ENCODE results near the gene ZNF580. TPM values are rescaled to one million over a fixed set of nuclear protein-coding genes. Genes with fewer than 3 reads are reported as not detected.
A peak's percentile ranks its signal among the peaks of the same experiment; 100 is the strongest.

The ZNF580 gene
- total RNA-seq: 49.6 to 53.9 TPM (median 50.9 TPM) in 3 replicates

- peaks cover 47% of the 10 kb centered on the region for H3K4me1 Mint-ChIP-seq
- DNase-seq (ENCODE audit: low spot score in 2 of 2, unreplicated experiment in 2 of 2): peak in 1 of 2 experiments; percentile 70
- TF ChIP-seq CTCF (IDR thresholded peaks at IDR 0.05; ENCODE audit: unreplicated experiment): no peak
Observed at GRCh38 chr19:55640577-55641425, at the start of gene ZNF580. Gene ZNF580 (plus strand): TSS chr19:55641002. CDS start chr19:55642509, 1,507 bp downstream.

GRCh38 chr19:55591555-55591954 is 49.2 kb upstream of the ZNF580 start:
- no peak for TF ChIP-seq CTCF (IDR thresholded peaks at IDR 0.05; ENCODE audit: unreplicated experiment)
- H3K36me3 Mint-ChIP-seq: peaks cover 34% of the 10 kb centered on the region
- DNase-seq (ENCODE audit: low spot score in 2 of 2, unreplicated experiment in 2 of 2): no peak
- no peak overlapping the region for H3K27ac Mint-ChIP-seq
- peaks cover 10% of the 10 kb centered on the region for H3K4me1 Mint-ChIP-seq
- peaks cover 11% of the 10 kb centered on the region for H3K9me3 Mint-ChIP-seq
- H3K27me3 Mint-ChIP-seq (ENCODE audit: low read depth): no peaks in the 10 kb centered on the region
- H3K4me3 Mint-ChIP-seq: no peak overlapping the region

More at GRCh38 chr19:55640577-55641425, at the start of gene ZNF580:
- Mint-ChIP-seq H3K4me3 (peak within 1 kb of the TSS; percentile 81), H3K27me3 (ENCODE audit: low read depth) (no peaks in the 10 kb centered on the region), H3K36me3 (peaks cover 7% of the 10 kb centered on the region), H3K27ac (peak within 1 kb of the TSS; percentile 96), H3K9me3 (no peaks in the 10 kb centered on the region)

GRCh38 chr19:55592391-55593090 is 48.3 kb upstream of the ZNF580 start:
- H3K4me1 Mint-ChIP-seq: no peaks in the 10 kb centered on the region
- no peaks in the 10 kb centered on the region for H3K27me3 Mint-ChIP-seq (ENCODE audit: low read depth)

GRCh38 chr19:55593096-55593772 is 47.6 kb upstream of the ZNF580 start:
- no peak overlapping the region for H3K27ac Mint-ChIP-seq

More at GRCh38 chr19:55592391-55593090, 48.3 kb upstream of the ZNF580 start:
- DNase-seq (ENCODE audit: low spot score in 2 of 2, unreplicated experiment in 2 of 2): no peak
- Mint-ChIP-seq H3K36me3 (peaks cover 41% of the 10 kb centered on the region), H3K27ac (no peak overlapping the region), H3K9me3 (peaks cover 11% of the 10 kb centered on the region), H3K4me3 (no peak overlapping the region)
- TF ChIP-seq CTCF (IDR thresholded peaks at IDR 0.05; ENCODE audit: unreplicated experiment): no peak

More at GRCh38 chr19:55593096-55593772, 47.6 kb upstream of the ZNF580 start:
- H3K9me3 Mint-ChIP-seq: peaks cover 11% of the 10 kb centered on the region
- H3K4me1 Mint-ChIP-seq: no peaks in the 10 kb centered on the region
- H3K36me3 Mint-ChIP-seq: peaks cover 45% of the 10 kb centered on the region
- H3K27me3 Mint-ChIP-seq (ENCODE audit: low read depth): no peaks in the 10 kb centered on the region
- no peak for TF ChIP-seq CTCF (IDR thresholded peaks at IDR 0.05; ENCODE audit: unreplicated experiment)
- H3K4me3 Mint-ChIP-seq: no peak overlapping the region
- DNase-seq (ENCODE audit: low spot score in 2 of 2, unreplicated experiment in 2 of 2): no peak
